Loucy (cell line): ENCODE results near the gene ELMO1.

ENCODE experiments used
- H2AFZ ChIP-seq: fragments of 200-600 bp; sonication (generic); 2 replicates; pipeline ENCODE4 v1.6.0; 2016; ENCODE audit warnings: antibody characterized with exemption, mild to moderate bottlenecking, low read length, moderate library complexity
- H3F3A ChIP-seq: fragments of 200-600 bp; 2 replicates; pipeline ENCODE4 v1.6.0; 2016; ENCODE audit warnings: antibody characterized with exemption, low read depth, mild to moderate bottlenecking
- H3K27me3 ChIP-seq: fragments of 200-600 bp; sonication (generic); 2 replicates; pipeline ENCODE4 v1.6.1; 2014; ENCODE audit warnings: low read length, mild to moderate bottlenecking; ENCODE audit not compliant: insufficient read depth, poor library complexity, severe bottlenecking
- H3K36me3 ChIP-seq: fragments of 200-600 bp; sonication (generic); 2 replicates; pipeline ENCODE4 v1.6.1; 2016; ENCODE audit warnings: low read length; ENCODE audit not compliant: insufficient read depth
- H3K4me1 ChIP-seq: fragments of 200-600 bp; sonication (generic); 2 replicates; pipeline ENCODE4 v1.5.1; 2014; ENCODE audit warnings: low read length, mild to moderate bottlenecking; ENCODE audit not compliant: insufficient read depth, poor library complexity, severe bottlenecking
- H3K4me2 ChIP-seq: fragments of 200-600 bp; sonication (generic); 2 replicates; pipeline ENCODE4 v1.6.0; 2014; ENCODE audit warnings: antibody characterized with exemption, low read length, low read depth, mild to moderate bottlenecking; ENCODE audit not compliant: poor library complexity, severe bottlenecking
- H3K4me3 ChIP-seq: fragments of 200-600 bp; sonication (generic); 2 replicates; pipeline ENCODE4 v1.5.1; 2014; ENCODE audit warnings: low read length, mild to moderate bottlenecking, mixed read lengths; ENCODE audit not compliant: poor library complexity, severe bottlenecking
- H3K79me2 ChIP-seq: fragments of 200-600 bp; sonication (generic); 2 replicates; pipeline ENCODE4 v1.6.1; 2014; ENCODE audit warnings: low read length; ENCODE audit not compliant: insufficient read depth
- H3K9ac ChIP-seq: fragments of 200-600 bp; sonication (generic); 2 replicates; pipeline ENCODE4 v1.6.0; 2014; ENCODE audit warnings: mild to moderate bottlenecking, low read depth, low read length, moderate library complexity; ENCODE audit not compliant: poor library complexity, severe bottlenecking
- H3K9me2 ChIP-seq: fragments of 200-600 bp; sonication (generic); replicated peaks from 2 replicates; pipeline ENCODE4 v1.6.1; 2016; ENCODE audit warnings: low read depth, low read length, mixed read lengths
- H3K9me3 ChIP-seq: fragments of 200-600 bp; sonication (generic); 2 replicates; pipeline ENCODE4 v1.6.1; 2014; ENCODE audit warnings: mild to moderate bottlenecking, antibody characterized with exemption, low read length, low read depth; ENCODE audit not compliant: insufficient read depth
- H4K20me1 ChIP-seq: fragments of 200-600 bp; sonication (generic); 2 replicates; pipeline ENCODE4 v1.6.0; 2014; ENCODE audit warnings: antibody characterized with exemption, low read length, mild to moderate bottlenecking; ENCODE audit not compliant: insufficient read depth, poor library complexity, severe bottlenecking
- EZH2phosphoT487 ChIP-seq: fragments of 200-600 bp; IDR thresholded peaks from 2 replicates; pipeline ENCODE4 v1.6.1; 2018; ENCODE audit warnings: antibody characterized with exemption, mild to moderate bottlenecking, moderate library complexity, borderline replicate concordance
- TF ChIP-seq, protein P1 (sequence below): fragments of 200-600 bp; sonication (generic); conservative IDR thresholded peaks from 2 replicates; pipeline ENCODE4 v1.5.1; 2014; ENCODE audit warnings: mild to moderate bottlenecking, antibody characterized with exemption, low read length

Gene ELMO1

DNA sequence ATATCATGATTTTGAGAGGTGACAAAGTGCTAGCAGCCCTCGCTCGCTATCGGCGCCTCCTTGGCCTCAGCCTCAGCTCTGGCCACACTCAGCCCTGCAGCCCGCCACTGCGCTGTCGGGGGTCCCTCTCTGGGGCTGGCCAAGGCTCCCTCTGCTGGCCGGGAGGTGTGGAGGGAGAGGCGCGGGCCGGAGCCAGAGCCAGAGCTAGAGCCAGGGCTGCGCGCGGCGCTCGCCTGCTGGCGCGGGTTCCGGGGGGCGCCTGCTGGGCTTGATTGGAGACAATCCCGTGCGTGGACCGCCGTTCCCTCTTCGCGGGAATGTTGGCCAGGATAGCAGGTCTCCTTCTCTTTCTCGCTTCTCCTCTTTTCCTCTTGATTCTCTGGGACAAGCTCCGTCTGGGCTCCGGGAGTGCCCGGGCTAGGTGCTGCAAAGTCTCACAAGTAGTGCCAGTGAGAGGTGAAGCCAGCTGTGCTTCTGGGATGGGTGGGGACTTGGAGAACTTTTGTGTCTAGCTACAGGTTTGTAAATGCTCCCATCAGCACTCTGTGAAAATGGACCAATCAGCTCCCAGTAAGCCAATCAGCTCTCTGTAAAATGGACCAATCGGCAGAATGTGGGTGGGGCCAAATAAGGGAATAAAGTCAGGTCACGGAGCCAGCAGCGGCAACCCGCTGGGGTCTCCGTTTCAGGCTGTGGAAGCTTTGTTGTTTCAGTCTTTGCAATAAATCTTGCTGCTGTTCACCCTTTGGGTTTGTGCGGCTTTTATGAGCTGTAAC is 43.4 kb upstream of the ELMO1 start:
- Histone ChIP-seq H3K79me2 (no peaks in the 10 kb centered on the region), H3K4me2 (no peak overlapping the region), H3K4me1 (peaks cover 12% of the 10 kb centered on the region), H3F3A (no peaks in the 10 kb centered on the region), H3K27me3 (no peaks in the 10 kb centered on the region), H3K4me3 (no peak overlapping the region), H3K9me3 (peaks cover 6% of the 10 kb centered on the region; the same call in 1 of the 2 replicates), H3K9me2 (no peaks in the 10 kb centered on the region), H3K36me3 (no peaks in the 10 kb centered on the region), H4K20me1 (no peaks in the 10 kb centered on the region), H2AFZ (no peak overlapping the region), H3K9ac (no peak overlapping the region)
- TF ChIP-seq, protein P1, sequence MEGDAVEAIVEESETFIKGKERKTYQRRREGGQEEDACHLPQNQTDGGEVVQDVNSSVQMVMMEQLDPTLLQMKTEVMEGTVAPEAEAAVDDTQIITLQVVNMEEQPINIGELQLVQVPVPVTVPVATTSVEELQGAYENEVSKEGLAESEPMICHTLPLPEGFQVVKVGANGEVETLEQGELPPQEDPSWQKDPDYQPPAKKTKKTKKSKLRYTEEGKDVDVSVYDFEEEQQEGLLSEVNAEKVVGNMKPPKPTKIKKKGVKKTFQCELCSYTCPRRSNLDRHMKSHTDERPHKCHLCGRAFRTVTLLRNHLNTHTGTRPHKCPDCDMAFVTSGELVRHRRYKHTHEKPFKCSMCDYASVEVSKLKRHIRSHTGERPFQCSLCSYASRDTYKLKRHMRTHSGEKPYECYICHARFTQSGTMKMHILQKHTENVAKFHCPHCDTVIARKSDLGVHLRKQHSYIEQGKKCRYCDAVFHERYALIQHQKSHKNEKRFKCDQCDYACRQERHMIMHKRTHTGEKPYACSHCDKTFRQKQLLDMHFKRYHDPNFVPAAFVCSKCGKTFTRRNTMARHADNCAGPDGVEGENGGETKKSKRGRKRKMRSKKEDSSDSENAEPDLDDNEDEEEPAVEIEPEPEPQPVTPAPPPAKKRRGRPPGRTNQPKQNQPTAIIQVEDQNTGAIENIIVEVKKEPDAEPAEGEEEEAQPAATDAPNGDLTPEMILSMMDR = peak; percentile 33
- TF ChIP-seq EZH2phosphoT487 = no peak

DNA sequence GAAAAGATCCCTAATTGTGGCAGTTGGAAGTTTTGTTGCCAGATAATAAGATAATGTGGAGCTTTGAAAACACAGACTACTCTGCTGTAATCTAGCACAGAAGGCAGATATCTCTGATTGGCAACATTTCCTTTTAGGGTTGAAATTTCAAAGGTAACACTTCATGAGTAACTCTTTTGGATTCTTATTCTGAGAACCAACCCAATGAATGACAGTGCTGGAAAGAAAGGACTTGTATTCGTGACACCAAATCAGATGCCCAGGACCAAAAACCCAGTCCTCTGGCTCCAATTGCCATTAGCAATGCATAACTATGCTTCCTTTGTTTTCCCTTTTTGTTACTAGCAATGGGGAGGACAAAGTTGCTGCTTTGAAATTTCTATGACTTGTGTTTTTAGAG is 41.0 kb upstream of the ELMO1 start:
- H3K27me3 ChIP-seq = no peaks in the 10 kb centered on the region
- peaks cover 4% of the 10 kb centered on the region for H3K4me1 ChIP-seq
- H3K36me3 ChIP-seq = no peaks in the 10 kb centered on the region
- H3K9me2 ChIP-seq = no peaks in the 10 kb centered on the region
- H4K20me1 ChIP-seq = no peaks in the 10 kb centered on the region
- no peak overlapping the region for H2AFZ ChIP-seq
- H3K79me2 ChIP-seq = no peaks in the 10 kb centered on the region
- H3F3A ChIP-seq = no peaks in the 10 kb centered on the region
- peaks cover 6% of the 10 kb centered on the region; the same call in 1 of the 2 replicates for H3K9me3 ChIP-seq
- no peak overlapping the region for H3K4me2 ChIP-seq
- H3K4me3 ChIP-seq = no peak overlapping the region
- no peak overlapping the region for H3K9ac ChIP-seq
- TF ChIP-seq EZH2phosphoT487 = no peak
- TF ChIP-seq, protein P1 = no peak

DNA sequence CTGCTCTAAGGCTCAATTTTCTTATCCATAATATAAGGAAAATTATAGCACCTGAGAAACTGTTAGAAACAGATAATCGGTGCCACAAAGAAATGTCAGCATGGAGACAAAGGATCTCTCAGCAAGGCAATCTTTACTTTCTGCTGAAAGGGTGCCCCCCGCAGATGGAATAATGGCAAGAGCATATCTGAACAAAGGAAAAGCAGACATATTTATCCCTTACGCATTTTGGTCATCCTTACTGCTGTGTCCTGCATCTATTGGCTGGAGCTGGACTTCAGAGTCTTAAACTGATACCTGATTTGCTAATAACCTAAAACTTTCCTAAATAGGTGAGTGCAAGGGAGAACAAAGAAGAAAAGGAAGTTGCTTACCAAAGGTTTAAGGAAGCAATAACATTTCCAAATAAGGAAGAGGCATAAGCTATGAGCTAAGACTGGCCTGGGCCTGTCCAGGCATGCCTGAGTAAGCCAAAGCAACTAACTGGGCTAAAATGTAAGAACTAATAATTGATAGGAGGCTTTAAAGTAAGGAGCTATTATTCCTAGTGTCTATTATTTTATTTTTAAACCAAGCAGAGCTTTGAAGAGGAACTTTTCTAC is 39.6 kb upstream of the ELMO1 start:
- H3K9me3 ChIP-seq = peaks cover 6% of the 10 kb centered on the region; the same call in 1 of the 2 replicates
- TF ChIP-seq EZH2phosphoT487 = no peak
- TF ChIP-seq, protein P1 = peak; percentile 39; the same call in 1 of the 2 replicates
- no peaks in the 10 kb centered on the region for H3K79me2 ChIP-seq
- no peaks in the 10 kb centered on the region for H3F3A ChIP-seq
- H3K36me3 ChIP-seq = no peaks in the 10 kb centered on the region
- no peak overlapping the region for H3K4me2 ChIP-seq
- no peaks in the 10 kb centered on the region for H3K9me2 ChIP-seq
- H3K4me1 ChIP-seq = no peaks in the 10 kb centered on the region
- no peak overlapping the region for H2AFZ ChIP-seq
- H3K27me3 ChIP-seq = no peaks in the 10 kb centered on the region
- H3K4me3 ChIP-seq = no peak overlapping the region
- no peaks in the 10 kb centered on the region for H4K20me1 ChIP-seq
- no peak overlapping the region for H3K9ac ChIP-seq
